Gastroesophageal sphincter (tissue), 3 donors: ENCODE measurements around the gene IFFO2.

ENCODE experiments used
- EP300 ChIP-seq: sonication (generic); formaldehyde crosslinking; IDR thresholded peaks from one replicate; pipeline ENCODE4 v1.6.1; 2017; ENCODE audit warnings: antibody characterized with exemption, mild to moderate bottlenecking
- POLR2AphosphoS5 ChIP-seq: sonication (generic); formaldehyde crosslinking; IDR thresholded peaks from one replicate; pipeline ENCODE4 v1.6.1; 2017; ENCODE audit warnings: antibody characterized with exemption
- TF ChIP-seq, protein P1 (sequence below), 4 experiments: fragments of 200-600 bp in 2 of 4; fragments of 450-650 bp in 2 of 4; sonication (generic) in 1 of 4; IDR thresholded peaks; one replicate each; pipeline ENCODE4 v1.5.1; 2017 to 2019; ENCODE audit warnings: antibody characterized with exemption in 4 of 4, mild to moderate bottlenecking in 2 of 4, moderate library complexity in 2 of 4

DNA sequence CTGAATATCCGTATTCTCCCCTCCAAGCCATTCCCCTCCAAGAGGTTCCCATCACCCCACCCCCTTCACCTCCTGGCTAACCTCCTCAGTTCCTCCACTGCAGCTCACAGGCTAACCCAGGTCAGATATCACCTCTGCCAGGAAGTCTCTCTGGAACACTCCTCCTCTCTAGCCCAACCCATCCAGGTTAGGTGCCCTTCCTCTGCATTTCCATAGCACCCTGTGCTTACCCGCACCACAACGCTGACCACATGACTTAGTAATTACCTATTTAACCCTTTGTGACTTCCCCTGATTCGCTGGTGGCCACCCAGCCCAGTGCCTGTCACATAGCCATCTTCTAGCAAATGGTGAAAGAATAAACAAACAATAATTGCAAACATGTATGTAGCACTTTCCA is 49.5 kb upstream of the IFFO2 start:
- TF ChIP-seq, protein P1, sequence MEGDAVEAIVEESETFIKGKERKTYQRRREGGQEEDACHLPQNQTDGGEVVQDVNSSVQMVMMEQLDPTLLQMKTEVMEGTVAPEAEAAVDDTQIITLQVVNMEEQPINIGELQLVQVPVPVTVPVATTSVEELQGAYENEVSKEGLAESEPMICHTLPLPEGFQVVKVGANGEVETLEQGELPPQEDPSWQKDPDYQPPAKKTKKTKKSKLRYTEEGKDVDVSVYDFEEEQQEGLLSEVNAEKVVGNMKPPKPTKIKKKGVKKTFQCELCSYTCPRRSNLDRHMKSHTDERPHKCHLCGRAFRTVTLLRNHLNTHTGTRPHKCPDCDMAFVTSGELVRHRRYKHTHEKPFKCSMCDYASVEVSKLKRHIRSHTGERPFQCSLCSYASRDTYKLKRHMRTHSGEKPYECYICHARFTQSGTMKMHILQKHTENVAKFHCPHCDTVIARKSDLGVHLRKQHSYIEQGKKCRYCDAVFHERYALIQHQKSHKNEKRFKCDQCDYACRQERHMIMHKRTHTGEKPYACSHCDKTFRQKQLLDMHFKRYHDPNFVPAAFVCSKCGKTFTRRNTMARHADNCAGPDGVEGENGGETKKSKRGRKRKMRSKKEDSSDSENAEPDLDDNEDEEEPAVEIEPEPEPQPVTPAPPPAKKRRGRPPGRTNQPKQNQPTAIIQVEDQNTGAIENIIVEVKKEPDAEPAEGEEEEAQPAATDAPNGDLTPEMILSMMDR (IDR thresholded peaks at IDR 0.05): no peak
- TF ChIP-seq EP300: no peak
- no peak for TF ChIP-seq POLR2AphosphoS5
